ENCODE measurements around the gene PRKCZ.

The PRKCZ gene

DNA sequence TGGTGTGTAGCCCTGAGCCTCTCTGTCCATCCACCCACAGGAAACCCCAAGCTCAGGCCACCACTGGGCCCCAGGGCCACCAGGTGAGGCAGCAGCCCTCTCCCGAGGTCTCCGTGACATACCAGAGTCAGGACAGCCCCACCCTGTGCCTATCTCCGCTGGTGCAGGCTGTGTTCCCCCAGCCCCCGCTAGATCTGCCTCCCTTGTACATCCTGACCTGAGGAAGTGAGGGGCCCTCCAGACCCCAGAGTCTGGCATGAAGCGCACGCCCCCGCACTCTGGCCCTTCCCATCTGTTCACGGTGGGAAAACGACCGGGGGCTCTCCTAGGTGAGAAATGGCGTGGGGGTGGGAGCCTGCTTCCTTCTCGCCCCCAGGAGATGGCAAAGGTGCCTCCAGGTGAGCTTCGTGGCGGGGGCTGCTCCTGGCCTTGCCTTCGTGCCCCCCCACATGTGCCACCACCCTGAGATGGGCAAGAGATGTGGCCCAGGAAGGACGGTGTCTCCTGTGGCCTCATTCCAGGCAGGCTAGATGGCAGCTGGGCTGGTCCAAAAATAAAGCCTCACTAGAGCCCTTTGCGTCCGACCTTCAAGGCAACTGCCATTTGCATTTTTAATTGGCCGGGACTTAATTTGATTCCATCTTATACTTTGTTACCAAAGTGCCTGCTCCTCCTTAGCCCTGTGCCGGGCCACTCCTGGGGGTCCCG lies 28.0 kb upstream of the PRKCZ start:
- peaks cover 0 to 88% of the 10 kb centered on the region in 2 donors for H3K27me3 ChIP-seq
- TF ChIP-seq, protein P1, sequence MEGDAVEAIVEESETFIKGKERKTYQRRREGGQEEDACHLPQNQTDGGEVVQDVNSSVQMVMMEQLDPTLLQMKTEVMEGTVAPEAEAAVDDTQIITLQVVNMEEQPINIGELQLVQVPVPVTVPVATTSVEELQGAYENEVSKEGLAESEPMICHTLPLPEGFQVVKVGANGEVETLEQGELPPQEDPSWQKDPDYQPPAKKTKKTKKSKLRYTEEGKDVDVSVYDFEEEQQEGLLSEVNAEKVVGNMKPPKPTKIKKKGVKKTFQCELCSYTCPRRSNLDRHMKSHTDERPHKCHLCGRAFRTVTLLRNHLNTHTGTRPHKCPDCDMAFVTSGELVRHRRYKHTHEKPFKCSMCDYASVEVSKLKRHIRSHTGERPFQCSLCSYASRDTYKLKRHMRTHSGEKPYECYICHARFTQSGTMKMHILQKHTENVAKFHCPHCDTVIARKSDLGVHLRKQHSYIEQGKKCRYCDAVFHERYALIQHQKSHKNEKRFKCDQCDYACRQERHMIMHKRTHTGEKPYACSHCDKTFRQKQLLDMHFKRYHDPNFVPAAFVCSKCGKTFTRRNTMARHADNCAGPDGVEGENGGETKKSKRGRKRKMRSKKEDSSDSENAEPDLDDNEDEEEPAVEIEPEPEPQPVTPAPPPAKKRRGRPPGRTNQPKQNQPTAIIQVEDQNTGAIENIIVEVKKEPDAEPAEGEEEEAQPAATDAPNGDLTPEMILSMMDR (IDR thresholded peaks at IDR 0.05): no peak
- DNase-seq: no peak
- H3K27ac ChIP-seq: no peak overlapping the region
- H3K4me1 ChIP-seq: peaks cover 0 to 18% (median 10%) of the 10 kb centered on the region in 4 donors
- H3K4me3 ChIP-seq: no peak overlapping the region
- H3K9me3 ChIP-seq: no peaks in the 10 kb centered on the region
- intact Hi-C loops (cut with DNase I; ENCODE audit: low total_unique reads): no loop called here
- no peaks in the 10 kb centered on the region for H3K36me3 ChIP-seq

GRCh38 chr1:2023187-2023586 lies 27.0 kb upstream of the PRKCZ start:
- intact Hi-C loops (cut with DNase I; ENCODE audit: low total_unique reads): no loop called here
- DNase-seq: no peak
- TF ChIP-seq, protein P1 (IDR thresholded peaks at IDR 0.05): no peak
- H3K4me1 ChIP-seq: peaks cover 0 to 18% (median 10%) of the 10 kb centered on the region in 4 donors
- no peak overlapping the region for H3K27ac ChIP-seq
- no peaks in the 10 kb centered on the region for H3K9me3 ChIP-seq
- H3K27me3 ChIP-seq: peaks cover 0 to 86% of the 10 kb centered on the region in 2 donors
- H3K36me3 ChIP-seq: no peaks in the 10 kb centered on the region
- H3K4me3 ChIP-seq: no peak overlapping the region

DNA sequence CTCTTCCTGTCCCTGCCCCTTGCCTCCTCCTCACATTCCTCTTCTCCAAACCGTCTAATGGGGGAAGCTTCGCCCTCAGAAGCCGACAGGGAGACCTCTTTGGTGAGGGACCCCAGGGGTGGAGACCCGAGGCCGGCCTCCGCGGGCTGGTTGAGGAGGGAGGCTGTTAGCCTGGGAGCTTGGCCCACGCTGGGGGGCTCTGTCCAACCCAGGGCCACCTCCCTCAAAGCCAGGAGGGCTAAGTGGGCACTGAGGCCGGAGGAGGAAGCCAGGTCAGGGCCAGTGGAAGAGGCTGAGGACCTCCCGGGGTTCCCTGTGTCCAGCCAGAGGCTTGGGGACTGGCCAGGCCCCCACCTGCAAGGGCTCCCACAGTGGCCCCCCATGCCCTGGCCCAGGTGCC lies 25.8 kb upstream of the PRKCZ start:
- TF ChIP-seq, protein P1 (IDR thresholded peaks at IDR 0.05): no peak
- intact Hi-C loops (cut with DNase I; ENCODE audit: low total_unique reads): no loop called here
- Histone ChIP-seq H3K36me3 (no peaks in the 10 kb centered on the region), H3K4me1 (peaks cover 0 to 15% (median 6%) of the 10 kb centered on the region in 4 donors), H3K27me3 (peaks cover 0 to 88% of the 10 kb centered on the region in 2 donors), H3K4me3 (no peak overlapping the region), H3K9me3 (no peaks in the 10 kb centered on the region), H3K27ac (no peak overlapping the region)
- no peak for DNase-seq

DNA sequence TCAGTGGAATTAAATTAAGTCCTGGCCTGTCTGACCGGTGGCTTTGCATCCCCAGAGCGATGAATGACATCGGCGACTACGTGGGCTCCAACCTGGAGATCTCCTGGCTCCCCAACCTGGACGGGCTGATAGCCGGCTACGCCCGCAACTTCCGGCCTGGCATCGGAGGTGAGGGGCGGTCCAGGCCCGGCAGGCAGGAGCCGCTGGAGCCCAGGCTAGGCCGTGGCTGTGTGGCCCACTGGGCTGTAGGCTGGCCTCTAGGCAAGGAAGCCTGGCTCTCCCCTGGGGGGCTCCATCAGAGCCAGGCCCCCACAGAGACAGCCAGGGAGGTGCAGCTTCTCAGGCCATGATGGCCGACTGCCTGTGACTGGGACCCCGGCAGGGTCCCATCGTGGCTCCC lies 25.3 kb upstream of the PRKCZ start:
- TF ChIP-seq, protein P1 (IDR thresholded peaks at IDR 0.05): no peak
- H3K27ac ChIP-seq: no peak overlapping the region
- intact Hi-C loops (cut with DNase I; ENCODE audit: low total_unique reads): no loop called here

DNA sequence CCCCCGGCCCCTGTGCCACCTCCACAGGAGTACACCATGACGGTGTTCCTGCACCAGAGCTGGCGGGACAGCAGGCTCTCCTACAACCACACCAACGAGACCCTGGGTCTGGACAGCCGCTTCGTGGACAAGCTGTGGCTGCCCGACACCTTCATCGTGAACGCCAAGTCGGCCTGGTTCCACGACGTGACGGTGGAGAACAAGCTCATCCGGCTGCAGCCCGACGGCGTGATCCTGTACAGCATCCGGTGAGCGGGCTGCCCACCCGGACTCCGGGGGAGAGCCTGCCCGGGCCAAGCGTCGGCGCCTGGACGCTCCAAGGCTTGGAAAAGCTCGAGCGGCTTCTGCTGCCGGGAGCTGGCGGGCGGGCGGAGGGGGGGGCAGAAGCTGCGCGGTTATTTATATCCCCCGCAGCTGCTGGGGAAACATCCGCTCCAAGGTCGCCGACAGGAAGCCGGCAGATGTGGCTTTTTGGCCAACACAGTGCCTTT lies 24.7 kb upstream of the PRKCZ start:
- no peak for DNase-seq
- no peaks in the 10 kb centered on the region for H3K9me3 ChIP-seq
- no peak overlapping the region for H3K27ac ChIP-seq

More for the DNA sequence above, 25.3 kb upstream of the PRKCZ start:
- DNase-seq: no peak
- Histone ChIP-seq H3K4me3 (no peak overlapping the region), H3K27me3 (peaks cover 0 to 88% of the 10 kb centered on the region in 2 donors), H3K4me1 (peaks cover 0 to 10% (median 1%) of the 10 kb centered on the region in 4 donors), H3K9me3 (no peaks in the 10 kb centered on the region), H3K36me3 (no peaks in the 10 kb centered on the region)

More for the DNA sequence above, 24.7 kb upstream of the PRKCZ start:
- Histone ChIP-seq H3K4me3 (no peak overlapping the region), H3K27me3 (peaks cover 0 to 87% of the 10 kb centered on the region in 2 donors), H3K36me3 (no peaks in the 10 kb centered on the region), H3K4me1 (peaks cover 0 to 9% (median 0%) of the 10 kb centered on the region in 4 donors)
- intact Hi-C loops (cut with DNase I; ENCODE audit: low total_unique reads): no loop called here
- TF ChIP-seq, protein P1 (IDR thresholded peaks at IDR 0.05): no peak
